Astrocyte (in vitro differentiated cells and primary cell): ENCODE results near the gene SURF6. TPM values are rescaled to one million over a fixed set of nuclear protein-coding genes. Genes with fewer than 3 reads are reported as not detected.

ENCODE experiments used
- DNase-seq: peaks from one replicate; pipeline ENCODE4 v3.0.0-alpha.2; 2010; ENCODE audit warnings: low read depth
- FAIRE-seq: peaks from 2 replicates; lab custom pipeline; 2011; peaks lifted over from hg19 to GRCh38; lab: Jason Lieb, UNC
- H2AFZ ChIP-seq: 2 replicates; pipeline ENCODE4 v1.6.0; 2012; ENCODE audit warnings: low read depth, low read length, inconsistent platforms
- H3K27ac ChIP-seq: 2 replicates; pipeline ENCODE4 v1.5.1; 2011; ENCODE audit warnings: low read depth, low read length, inconsistent platforms
- H3K27me3 ChIP-seq: 2 replicates; pipeline ENCODE4 v1.6.0; 2011; ENCODE audit warnings: low read length, inconsistent platforms; ENCODE audit not compliant: insufficient read depth
- H3K36me3 ChIP-seq: 2 replicates; pipeline ENCODE4 v1.5.1; 2011; ENCODE audit warnings: low read length, inconsistent platforms; ENCODE audit not compliant: insufficient read depth
- H3K4me1 ChIP-seq: 2 replicates; pipeline ENCODE4 v1.5.1; 2011; ENCODE audit warnings: low read length, inconsistent platforms; ENCODE audit not compliant: insufficient read depth
- H3K4me2 ChIP-seq: 2 replicates; pipeline ENCODE4 v1.6.0; 2012; ENCODE audit warnings: low read length, inconsistent platforms
- H3K4me3 ChIP-seq: 2 replicates; pipeline ENCODE4 v1.5.1; 2011; ENCODE audit warnings: low read depth, mild to moderate bottlenecking, low read length, inconsistent platforms; ENCODE audit not compliant: insufficient read depth
- H3K79me2 ChIP-seq: 2 replicates; pipeline ENCODE4 v1.6.0; 2012; ENCODE audit warnings: mild to moderate bottlenecking, low read length, inconsistent platforms; ENCODE audit not compliant: insufficient read depth
- H3K9ac ChIP-seq: 2 replicates; pipeline ENCODE4 v1.6.0; 2012; ENCODE audit warnings: mild to moderate bottlenecking, low read length, inconsistent platforms
- H3K9me3 ChIP-seq: 2 replicates; pipeline ENCODE4 v1.5.1; 2012; ENCODE audit warnings: low read depth, mild to moderate bottlenecking, low read length, inconsistent platforms; ENCODE audit not compliant: insufficient read depth
- H4K20me1 ChIP-seq: 2 replicates; pipeline ENCODE4 v1.6.0; 2012; ENCODE audit warnings: low read length, inconsistent platforms; ENCODE audit not compliant: insufficient read depth
- H3K27ac Mint-ChIP-seq: one replicate; pipeline ENCODE4 v1.8.0; 2021; ENCODE audit warnings: mild to moderate bottlenecking, mixed read lengths; ENCODE audit not compliant: unreplicated experiment
- H3K27me3 Mint-ChIP-seq: one replicate; pipeline ENCODE4 v1.8.0; 2021; ENCODE audit warnings: low read depth, mixed read lengths; ENCODE audit not compliant: unreplicated experiment
- H3K36me3 Mint-ChIP-seq: one replicate; pipeline ENCODE4 v1.8.0; 2021; ENCODE audit warnings: low read depth, mixed read lengths; ENCODE audit not compliant: unreplicated experiment
- H3K4me1 Mint-ChIP-seq: one replicate; pipeline ENCODE4 v1.8.0; 2021; ENCODE audit warnings: low read depth, mixed read lengths; ENCODE audit not compliant: unreplicated experiment
- H3K4me3 Mint-ChIP-seq: one replicate; pipeline ENCODE4 v1.8.0; 2021; ENCODE audit warnings: mild to moderate bottlenecking, moderate library complexity, mixed read lengths; ENCODE audit not compliant: unreplicated experiment
- H3K9me3 Mint-ChIP-seq: one replicate; pipeline ENCODE4 v1.8.0; 2021; ENCODE audit warnings: mild to moderate bottlenecking, mixed read lengths; ENCODE audit not compliant: unreplicated experiment
- CTCF ChIP-seq: IDR thresholded peaks from 2 replicates; pipeline ENCODE4 v1.5.1; 2011; ENCODE audit warnings: low read depth, mild to moderate bottlenecking, inconsistent platforms, low read length, moderate library complexity; ENCODE audit not compliant: insufficient read depth
- EZH2 ChIP-seq: IDR thresholded peaks from 2 replicates; pipeline ENCODE4 v1.6.1; 2012; ENCODE audit warnings: mild to moderate bottlenecking, low read length, inconsistent platforms; ENCODE audit not compliant: insufficient read depth
- total RNA-seq: library from RNA; stranded (reverse); gene quantifications from 2 replicates; pipeline ENCODE4 v1.2.1, GENCODE V29; 2021

Gene SURF6
- total RNA-seq, 1 donor from 2014 or later, result 25.1 TPM

GRCh38 chr9:133375116-133375723, 39.2 kb upstream of the SURF6 start:
- H3K4me3 ChIP-seq, result peak overlapping the region; percentile 83
- peak overlapping the region; percentile 99 for H3K27ac Mint-ChIP-seq
- H3K27ac ChIP-seq, result peak overlapping the region; percentile 92
- peaks cover 51% of the 10 kb centered on the region for H4K20me1 ChIP-seq
- H3K79me2 ChIP-seq, result peaks cover 57% of the 10 kb centered on the region
- peaks cover 22% of the 10 kb centered on the region for H3K36me3 ChIP-seq
- H3K27me3 Mint-ChIP-seq, result no peaks in the 10 kb centered on the region
- no peak overlapping the region for H2AFZ ChIP-seq
- no peak for TF ChIP-seq CTCF
- TF ChIP-seq EZH2, result no peak
- DNase-seq, result peak; percentile 17
- no peaks in the 10 kb centered on the region for H3K27me3 ChIP-seq
- no peaks in the 10 kb centered on the region for H3K9me3 ChIP-seq
- peaks cover 32% of the 10 kb centered on the region for H3K4me1 Mint-ChIP-seq
- H3K4me1 ChIP-seq, result peaks cover 37% of the 10 kb centered on the region
- FAIRE-seq, result no peak
- no peaks in the 10 kb centered on the region for H3K9me3 Mint-ChIP-seq
- H3K4me2 ChIP-seq, result peak overlapping the region; percentile 84
- H3K4me3 Mint-ChIP-seq, result peak overlapping the region; percentile 99
- peak overlapping the region; percentile 99 for H3K9ac ChIP-seq
- H3K36me3 Mint-ChIP-seq, result peaks cover 5% of the 10 kb centered on the region

GRCh38 chr9:133374612-133375115, 38.7 kb upstream of the SURF6 start:
- no peaks in the 10 kb centered on the region for H3K27me3 Mint-ChIP-seq
- Histone ChIP-seq H3K4me2 (peak overlapping the region; percentile 84), H3K4me1 (peaks cover 37% of the 10 kb centered on the region), H3K79me2 (peaks cover 62% of the 10 kb centered on the region), H3K27ac (peak overlapping the region; percentile 92), H3K9ac (peak overlapping the region; percentile 99), H3K9me3 (no peaks in the 10 kb centered on the region), H2AFZ (no peak overlapping the region), H3K4me3 (peak overlapping the region; percentile 83), H3K27me3 (no peaks in the 10 kb centered on the region), H3K36me3 (peaks cover 24% of the 10 kb centered on the region), H4K20me1 (peaks cover 57% of the 10 kb centered on the region)
- H3K27ac Mint-ChIP-seq, result peak overlapping the region; percentile 99
- DNase-seq (peak; percentile 75), FAIRE-seq (no peak)
- peak overlapping the region; percentile 99 for H3K4me3 Mint-ChIP-seq
- H3K4me1 Mint-ChIP-seq, result peaks cover 36% of the 10 kb centered on the region
- H3K36me3 Mint-ChIP-seq, result peaks cover 11% of the 10 kb centered on the region
- TF ChIP-seq CTCF (no peak), EZH2 (no peak)
- no peaks in the 10 kb centered on the region for H3K9me3 Mint-ChIP-seq

GRCh38 chr9:133372144-133372543, 36.2 kb upstream of the SURF6 start:
- peak overlapping the region; percentile 7 for H3K27ac ChIP-seq
- Mint-ChIP-seq H3K27me3 (no peaks in the 10 kb centered on the region), H3K27ac (peak overlapping the region; percentile 34), H3K9me3 (no peaks in the 10 kb centered on the region), H3K36me3 (peaks cover 15% of the 10 kb centered on the region), H3K4me3 (peak overlapping the region; percentile 20), H3K4me1 (peaks cover 48% of the 10 kb centered on the region)
- peaks cover 82% of the 10 kb centered on the region for H4K20me1 ChIP-seq
- no peak for FAIRE-seq
- peak overlapping the region; percentile 75 for H3K4me2 ChIP-seq
- H3K36me3 ChIP-seq, result peaks cover 30% of the 10 kb centered on the region
- no peak for DNase-seq
- peaks cover 88% of the 10 kb centered on the region for H3K79me2 ChIP-seq
- no peaks in the 10 kb centered on the region for H3K9me3 ChIP-seq
- TF ChIP-seq EZH2 (no peak), CTCF (no peak)
- no peak overlapping the region for H3K4me3 ChIP-seq
- peak overlapping the region; percentile 44 for H3K9ac ChIP-seq
- H3K27me3 ChIP-seq, result no peaks in the 10 kb centered on the region
- H2AFZ ChIP-seq, result no peak overlapping the region
- H3K4me1 ChIP-seq, result peaks cover 46% of the 10 kb centered on the region
